Stromal cell of bone marrow (primary cell): ENCODE results near the gene TAS2R7.
"Not testable (repeated sequence)": the region's sequence is repeated elsewhere in the genome, so short reads cannot be mapped to it uniquely, and the experiment has no call there.

Experiments used
- DNase-seq: peaks from one replicate; pipeline ENCODE4 v3.0.0-alpha.2; 2012; ENCODE audit warnings: low read depth

The TAS2R7 gene, protein sequence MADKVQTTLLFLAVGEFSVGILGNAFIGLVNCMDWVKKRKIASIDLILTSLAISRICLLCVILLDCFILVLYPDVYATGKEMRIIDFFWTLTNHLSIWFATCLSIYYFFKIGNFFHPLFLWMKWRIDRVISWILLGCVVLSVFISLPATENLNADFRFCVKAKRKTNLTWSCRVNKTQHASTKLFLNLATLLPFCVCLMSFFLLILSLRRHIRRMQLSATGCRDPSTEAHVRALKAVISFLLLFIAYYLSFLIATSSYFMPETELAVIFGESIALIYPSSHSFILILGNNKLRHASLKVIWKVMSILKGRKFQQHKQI

DNA sequence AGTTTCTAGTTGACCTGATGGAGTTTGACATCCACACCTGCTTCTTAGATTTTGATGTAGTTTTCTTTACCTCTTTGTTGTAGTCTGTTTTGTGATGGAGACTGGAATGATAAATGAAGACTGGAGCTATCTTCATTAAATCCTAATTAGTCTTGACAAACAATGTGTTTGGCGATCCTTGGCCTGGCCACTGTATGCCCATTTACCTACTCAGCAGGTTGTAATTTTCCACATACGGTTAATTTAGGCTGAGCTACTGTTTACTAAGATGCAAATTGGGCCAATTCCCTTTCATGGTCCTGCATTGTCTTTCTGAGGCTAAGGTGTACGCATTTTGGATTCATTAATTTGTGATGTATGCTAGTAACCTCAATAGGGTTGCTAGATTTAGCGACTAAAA, at the start of gene TAS2R7:
TSS of gene TAS2R7 (minus strand) at position 41 of the 400 bp plus-strand sequence. CDS start 57 bp downstream, outside the sequence.
- no peak for DNase-seq

DNA sequence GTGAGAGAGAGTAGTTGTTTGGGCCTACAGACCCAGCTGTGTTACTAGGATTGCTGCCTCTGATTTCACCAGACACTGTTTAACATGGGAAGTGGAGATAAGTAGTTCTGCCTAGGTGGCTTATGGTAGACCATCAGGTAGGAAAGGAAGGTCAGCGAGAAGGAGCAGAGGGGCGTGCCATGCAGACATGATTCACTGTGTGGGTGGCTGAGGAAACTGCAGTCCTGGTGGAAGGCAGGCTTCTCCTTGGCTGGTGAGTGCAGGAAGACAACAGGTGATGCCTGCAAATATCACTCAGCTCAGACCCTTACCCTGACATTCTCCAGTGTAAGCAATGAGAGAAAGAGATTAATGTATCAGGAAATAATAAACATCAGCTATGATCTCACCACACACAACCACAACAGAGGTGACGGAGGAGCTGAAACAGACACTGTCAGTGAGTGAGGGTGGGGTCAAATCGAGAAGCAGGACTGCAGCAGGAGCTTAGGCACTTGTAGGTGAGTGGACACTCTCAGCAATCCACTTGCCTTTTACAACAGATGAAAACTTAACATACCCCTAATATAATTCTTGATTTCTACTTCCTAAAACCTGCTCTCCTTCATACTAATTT, 48.9 kb upstream of the TAS2R7 start:
- DNase-seq = no peak

DNA sequence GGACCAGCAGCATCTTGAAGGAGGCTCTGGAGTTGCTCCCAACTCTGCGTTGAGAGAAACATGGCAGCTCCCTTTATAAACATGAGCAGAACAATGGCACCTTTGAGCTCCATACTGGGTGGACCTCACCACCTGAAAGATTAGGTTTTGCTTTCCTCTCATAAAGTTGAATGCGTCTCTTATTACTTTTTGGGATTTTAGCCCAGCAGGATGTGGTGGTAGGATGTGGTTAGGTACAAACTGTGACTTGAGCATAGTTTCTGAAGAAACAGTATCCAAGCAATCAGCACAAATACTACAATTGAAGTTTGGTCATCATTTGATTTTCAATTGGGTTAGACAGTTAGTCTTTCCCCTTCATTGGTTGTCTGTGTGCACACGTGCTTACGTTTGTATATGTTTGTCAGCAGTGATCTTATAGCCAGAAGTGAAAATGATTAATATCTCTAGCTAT, 47.0 kb upstream of the TAS2R7 start, which contains the start of gene PRR4:
TSS of gene PRR4 (minus strand) at position 51 of the 454 bp plus-strand sequence. CDS start at position 13, 38 bp downstream.
- DNase-seq = no peak

DNA sequence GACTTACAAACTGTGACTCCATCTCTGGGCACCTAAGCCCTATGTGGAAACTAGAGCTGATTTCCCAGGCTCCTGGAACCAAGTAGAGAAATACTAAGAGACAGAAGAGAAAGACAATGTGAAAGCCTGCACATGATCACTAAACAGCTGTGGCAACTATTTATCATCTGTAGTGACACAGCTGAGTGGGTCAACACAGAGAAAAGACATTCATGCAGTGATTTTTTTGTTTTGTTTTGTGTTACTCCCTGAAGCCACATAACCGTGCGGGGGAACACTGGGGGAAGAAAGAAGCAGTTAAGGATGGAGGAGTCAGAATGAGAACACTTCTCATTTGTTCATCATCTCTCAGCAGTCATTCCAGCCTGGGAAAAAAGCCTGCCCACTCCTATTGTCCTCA, 45.3 kb upstream of the TAS2R7 start:
- no peak for DNase-seq

DNA sequence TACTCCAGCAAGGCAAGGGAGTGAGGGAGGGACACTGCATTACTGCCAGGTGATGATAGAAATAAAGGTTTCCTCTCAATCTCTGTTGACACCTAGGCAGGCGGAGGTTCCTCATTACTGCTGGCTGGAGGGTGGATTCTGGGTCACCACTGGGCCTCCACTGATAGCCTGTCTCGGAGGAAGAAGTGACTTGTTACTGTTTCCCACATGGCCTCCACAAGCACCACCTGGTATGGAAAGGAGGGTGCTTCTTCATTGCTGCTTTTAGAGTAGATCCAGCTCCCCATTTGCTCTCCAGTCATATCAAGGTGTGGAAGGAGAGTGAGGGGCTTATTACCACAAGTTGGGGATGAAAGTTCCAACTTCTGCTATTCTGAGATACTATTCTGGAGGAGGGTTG, 40.4 kb upstream of the TAS2R7 start:
- no peak for DNase-seq

DNA sequence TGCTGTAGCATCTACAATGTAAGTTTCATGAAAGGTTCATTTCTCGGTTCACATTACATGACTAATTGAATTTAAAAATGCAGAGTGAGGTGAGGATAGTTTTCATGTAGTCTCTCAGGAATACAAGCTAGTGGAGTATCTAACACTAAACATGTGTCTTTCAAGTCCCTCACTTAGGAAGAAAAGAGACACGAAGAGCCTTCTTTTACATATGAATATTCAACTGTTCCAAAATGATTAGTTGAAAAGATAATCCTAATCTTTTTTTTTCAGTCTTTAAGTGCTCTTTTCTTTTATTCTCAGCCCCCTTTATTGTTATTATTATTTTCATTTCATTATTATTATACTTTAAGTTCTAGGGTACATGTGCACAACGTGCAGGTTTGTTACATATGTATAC, 36.0 kb upstream of the TAS2R7 start:
- no peak for DNase-seq

DNA sequence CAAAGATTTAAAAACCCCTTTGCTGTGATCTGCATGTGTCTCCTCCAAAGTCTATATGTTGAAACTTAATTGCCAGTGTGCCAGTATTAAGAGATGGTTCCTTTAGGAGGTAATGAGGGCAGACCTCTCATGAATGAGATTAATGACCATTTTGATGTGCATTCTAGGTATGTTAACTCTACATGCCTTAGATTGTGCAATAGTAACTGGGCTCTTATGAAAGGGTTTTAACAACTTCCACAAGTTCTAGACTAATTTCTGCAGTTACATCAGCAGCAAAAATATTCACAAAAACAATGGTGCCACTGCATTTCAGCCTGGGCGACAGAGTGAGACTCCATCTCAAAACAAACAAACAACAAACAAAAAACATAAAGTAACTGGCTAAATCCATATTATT, 27.6 kb upstream of the TAS2R7 start:
- no peak for DNase-seq

DNA sequence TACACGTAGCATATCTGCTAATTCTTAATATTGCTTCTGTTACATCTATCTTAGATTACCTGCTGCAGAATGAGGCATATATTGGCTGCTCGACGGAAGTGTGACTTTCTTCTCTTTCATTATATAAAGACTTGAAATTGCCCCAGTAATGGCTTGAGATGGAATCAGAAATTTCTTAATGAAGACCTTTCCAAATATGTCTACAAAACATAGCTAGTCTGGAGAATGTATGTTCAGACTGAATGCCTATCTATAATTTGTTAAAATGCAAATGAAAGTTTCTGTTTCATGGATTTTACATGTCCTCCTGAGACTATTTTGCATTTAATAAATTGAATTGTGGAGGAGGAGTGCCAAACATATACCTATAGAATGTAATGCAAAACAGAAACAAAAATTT, 23.8 kb upstream of the TAS2R7 start, which contains the start of gene TAS2R10:
TSS of gene TAS2R10 (minus strand) at position 101 of the 400 bp plus-strand sequence. CDS start at position 12, 89 bp downstream.
- DNase-seq = no peak

DNA sequence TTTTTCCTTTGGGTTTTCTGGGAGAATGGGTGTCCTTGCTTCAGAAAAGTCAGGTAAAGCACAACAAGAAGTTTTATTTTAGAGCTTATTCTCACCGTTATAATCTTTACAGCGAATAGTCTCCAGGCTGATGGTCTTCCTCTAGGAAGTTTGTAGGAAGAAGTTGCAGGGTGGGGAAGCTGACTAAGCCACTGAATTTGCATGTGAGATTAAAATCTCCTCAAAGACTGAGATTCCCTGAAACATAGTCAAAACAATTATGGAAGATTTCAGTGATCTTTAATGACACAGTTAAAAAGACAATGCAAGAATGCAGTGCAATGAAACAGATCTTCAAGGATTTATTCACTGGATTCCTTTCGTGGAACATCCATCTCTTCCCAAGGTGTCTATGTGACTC, 22.5 kb upstream of the TAS2R7 start:
- DNase-seq = no peak

DNA sequence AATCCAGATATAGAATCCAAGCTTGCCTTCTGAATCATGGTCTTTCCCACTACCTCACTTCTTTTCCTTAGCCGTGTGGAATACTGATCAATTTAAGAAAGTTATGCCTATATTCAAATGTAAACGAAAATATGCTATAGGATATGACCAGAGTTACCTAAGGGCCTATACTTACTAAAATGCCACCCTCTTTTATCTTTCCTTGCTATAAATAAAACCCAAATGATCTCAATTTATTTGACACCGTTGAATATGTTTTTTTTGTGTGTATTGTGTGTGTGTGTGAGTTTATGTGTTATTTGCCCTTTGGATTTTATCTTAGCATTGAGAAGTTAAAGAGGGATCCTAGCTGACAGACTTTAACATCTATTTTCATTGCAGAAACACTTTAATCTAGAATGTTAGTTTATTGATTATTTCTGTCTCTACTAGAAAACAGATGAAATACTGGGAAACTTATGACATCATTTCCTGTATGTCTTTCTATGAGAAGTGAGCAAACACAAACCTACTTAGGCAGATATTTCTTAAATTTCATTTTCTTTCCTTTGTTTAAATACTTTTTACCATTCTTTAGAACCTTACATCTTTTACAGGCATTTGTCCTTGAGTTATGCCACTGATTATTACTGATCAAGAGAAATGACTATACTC, 9.6 kb upstream of the TAS2R7 start:
- no peak for DNase-seq

DNA sequence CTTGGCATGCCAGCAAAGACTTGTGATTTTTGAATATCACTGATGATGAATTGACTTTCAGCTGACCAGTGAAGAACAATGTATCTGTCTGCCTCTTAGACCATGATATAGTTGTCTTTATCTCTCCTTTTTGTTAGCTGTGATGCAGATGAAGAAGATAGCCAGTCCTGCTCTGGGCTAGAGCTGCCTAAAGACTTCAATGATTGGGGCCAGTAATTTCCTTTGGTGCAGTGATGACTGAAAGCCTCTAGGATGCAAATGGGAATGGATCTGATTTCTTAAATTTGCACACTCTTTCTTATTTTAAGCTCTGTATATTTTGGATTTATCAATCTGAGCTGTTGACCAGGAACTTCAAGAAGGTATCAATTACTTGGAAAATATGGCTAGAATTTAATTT, 7.6 kb upstream of the TAS2R7 start, which contains the start of gene TAS2R9:
TSS of gene TAS2R9 (minus strand) at position 101 of the 400 bp plus-strand sequence. CDS start at position 8, 93 bp downstream.
- DNase-seq = no peak

DNA sequence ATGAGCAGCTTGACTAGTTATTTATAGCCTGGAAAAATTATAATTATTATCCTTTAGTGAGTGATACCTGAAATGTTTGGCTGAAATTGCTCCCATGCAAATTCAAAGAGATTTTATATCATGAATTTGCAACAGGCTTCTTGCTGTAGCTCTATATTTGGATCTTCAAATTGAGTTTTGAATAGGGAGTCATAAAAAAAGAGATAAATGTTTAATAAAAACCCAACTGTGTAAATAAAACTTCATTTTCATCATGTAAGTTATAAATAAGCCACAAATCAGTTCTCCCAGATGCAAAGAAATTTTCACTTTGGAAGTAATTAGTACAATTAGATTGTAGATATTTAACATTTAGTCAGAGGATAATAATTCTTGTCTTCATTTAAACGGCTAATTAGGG, 4.8 kb upstream of the TAS2R7 start, which contains the start of gene TAS2R8:
TSS of gene TAS2R8 (minus strand) at position 101 of the 400 bp plus-strand sequence. CDS start 306 bp downstream, outside the sequence.
- DNase-seq = no peak

DNA sequence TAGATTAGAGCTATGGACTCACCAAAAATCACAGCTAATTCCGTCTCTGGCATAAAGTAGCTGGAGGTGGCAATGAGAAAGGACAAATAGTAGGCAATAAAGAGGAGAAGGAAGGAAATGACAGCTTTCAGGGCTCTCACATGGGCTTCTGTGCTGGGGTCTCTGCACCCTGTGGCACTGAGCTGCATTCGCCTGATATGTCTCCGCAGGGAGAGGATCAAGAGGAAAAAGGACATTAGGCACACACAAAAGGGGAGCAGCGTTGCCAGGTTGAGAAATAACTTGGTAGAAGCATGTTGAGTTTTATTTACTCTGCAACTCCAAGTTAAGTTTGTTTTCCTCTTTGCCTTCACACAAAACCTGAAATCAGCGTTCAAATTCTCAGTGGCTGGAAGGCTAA, 686 bp downstream of the TAS2R7 start:
- DNase-seq = no peak

DNA sequence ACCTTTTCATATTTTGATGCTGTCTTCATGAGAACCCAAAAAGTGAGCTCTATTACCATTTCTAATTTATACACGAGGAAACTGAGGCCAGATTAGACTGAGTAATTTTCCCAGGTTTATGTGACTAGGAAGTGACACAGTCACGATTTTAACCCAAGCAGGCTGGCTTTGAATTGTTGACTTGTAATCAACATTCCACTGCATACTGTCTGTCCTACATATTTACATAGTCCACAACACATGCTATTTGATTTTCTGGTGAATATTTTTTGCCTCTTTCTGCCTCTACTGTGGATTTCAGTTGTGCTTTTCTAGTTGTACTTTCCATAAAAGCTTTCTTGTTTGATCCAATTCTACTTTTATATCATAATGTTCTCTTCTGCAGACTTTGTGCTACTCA, 8.2 kb downstream of the TAS2R7 start:
- DNase-seq = no peak

DNA sequence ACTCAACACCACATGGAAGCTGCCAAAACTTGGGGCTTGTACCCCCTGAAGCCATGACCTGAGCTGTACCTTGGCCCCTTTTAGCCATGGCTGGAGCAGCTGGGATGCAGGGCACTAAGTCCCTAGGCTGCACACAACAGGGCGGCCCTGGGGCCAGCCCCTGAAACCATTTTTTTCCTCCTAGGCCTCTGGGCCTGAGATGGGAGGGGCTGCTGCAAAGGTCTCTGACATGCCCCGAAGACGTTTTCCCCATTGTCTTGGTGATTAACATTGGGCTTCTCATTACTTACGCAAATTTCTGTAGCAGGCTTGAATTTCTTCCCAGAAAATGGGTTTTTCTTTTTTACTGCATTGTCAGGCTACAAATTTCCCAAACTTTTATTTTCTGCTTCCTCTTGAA, 10.7 kb downstream of the TAS2R7 start:
- DNase-seq = not testable (repeated sequence)

DNA sequence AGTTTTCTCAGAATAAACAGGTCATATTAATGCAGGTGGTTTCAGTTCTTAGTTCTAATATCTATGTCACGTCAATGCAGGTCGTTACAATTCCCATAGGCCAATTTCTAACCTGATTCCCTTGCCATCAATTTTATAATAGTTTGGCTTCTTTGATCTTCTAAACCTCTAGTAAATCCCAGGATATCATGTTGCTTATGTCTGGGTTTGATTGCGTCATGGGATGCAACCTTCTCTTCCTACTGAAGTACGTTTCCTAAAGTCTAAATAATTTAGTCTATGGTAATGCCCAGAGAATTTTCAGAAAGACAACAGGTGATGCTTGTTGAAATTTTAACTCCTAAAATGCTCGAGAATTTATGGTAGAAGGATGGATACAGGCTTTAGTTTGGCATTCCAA, 19.2 kb downstream of the TAS2R7 start:
- DNase-seq = no peak

DNA sequence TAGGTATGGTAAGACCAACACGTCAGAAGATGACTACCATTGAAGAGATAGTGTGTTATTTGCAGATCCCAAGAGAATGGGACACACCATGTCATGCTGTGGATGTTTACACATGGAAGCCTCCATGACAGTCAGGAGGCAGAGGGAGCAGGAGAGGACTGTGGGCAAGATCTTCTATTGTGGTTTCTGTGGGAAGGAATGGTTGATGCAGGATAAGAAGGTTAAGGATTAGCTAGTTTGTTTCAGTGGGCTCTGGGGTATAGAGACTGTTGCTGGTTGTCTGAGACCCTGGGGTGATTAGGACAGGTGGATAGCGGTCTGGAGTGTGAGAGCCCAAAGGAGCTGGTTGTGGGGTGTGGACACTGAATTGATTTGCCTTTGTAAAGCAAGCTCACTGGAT, 23.3 kb downstream of the TAS2R7 start:
- DNase-seq = no peak

DNA sequence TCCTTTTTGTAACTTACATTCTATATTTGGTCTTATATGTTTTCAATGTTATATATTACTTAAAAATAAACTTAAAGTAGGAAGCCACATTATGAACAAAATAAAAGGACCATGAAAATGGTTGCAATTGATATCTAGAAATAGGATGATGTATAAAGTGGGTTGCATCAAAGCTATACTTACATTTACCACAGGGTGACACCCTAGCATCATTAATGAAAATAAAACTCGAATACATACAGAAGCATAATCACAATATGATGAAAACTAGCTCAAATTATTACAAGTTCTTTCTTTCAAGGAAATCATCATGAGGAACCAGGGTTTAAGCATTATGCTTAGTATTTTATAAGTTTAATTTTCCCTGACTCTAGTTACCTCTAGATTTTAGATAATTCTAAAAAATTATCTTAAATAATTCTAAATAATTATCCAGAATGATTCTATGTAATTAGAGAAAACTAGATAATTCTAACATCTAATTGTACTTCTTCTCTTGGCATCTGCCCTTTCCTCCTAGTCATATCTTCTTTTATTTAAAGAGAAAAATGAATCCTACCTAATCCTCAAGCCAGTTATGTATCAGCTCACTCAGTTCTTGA, 31.2 kb downstream of the TAS2R7 start:
- no peak for DNase-seq

DNA sequence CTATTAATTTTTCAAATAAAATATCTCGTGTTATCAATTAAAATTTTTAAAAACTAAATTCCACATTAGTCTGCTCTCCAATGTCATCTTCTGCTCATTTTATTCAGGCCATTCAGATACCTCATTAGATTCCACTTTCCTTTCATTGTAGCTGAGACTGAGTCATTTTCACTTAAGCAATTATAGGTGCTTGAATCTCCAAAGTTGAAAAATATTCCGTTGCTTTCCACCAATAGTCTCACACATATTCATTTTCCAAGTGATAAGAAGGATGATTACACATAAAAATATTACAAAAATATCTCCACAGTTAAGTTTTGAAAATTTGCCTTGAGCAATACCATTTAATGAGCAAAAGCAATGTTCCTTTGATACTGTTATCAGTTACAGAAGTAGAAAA, 42.8 kb downstream of the TAS2R7 start:
- no peak for DNase-seq

DNA sequence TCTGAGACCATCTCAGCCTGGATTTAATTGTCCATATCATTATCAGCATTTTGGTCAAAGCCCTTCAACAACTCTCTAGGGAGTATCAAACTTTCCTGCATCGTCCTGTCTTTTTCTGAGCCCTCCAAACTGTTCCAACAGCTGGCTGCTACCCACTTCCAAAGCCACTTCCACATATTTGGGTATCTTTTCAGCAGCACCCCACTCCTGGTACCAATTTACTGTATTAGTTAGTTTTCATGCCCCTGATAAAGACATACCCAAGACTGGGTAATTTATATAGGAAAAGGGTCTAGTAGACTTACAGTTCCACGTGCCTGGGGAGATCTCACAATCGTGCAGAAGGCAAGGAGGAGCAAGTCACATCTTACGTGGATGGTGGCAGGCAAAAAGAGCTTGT, 46.2 kb downstream of the TAS2R7 start:
- DNase-seq = no peak

DNA sequence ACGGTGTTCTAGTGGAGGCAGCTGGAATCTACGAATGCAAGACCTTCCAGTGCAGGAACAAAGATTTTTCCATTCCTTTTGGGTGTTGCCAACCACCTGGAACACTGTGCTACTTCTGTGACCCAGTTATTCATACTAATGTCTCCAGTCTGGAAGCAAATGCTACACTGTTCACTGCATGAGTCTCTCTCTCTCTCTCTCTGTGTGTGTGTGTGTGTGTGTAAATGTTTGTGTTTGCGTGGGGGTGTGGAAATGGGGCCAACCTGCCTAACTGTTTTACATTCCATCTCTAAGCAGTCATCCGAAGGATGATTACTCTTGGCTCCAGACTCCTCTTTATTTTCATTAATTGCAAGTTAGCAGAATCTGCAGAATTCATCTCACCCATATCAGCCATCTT, 49.4 kb downstream of the TAS2R7 start:
- DNase-seq = no peak
